ENCODE measurements around the gene ARFRP1.

DNA sequence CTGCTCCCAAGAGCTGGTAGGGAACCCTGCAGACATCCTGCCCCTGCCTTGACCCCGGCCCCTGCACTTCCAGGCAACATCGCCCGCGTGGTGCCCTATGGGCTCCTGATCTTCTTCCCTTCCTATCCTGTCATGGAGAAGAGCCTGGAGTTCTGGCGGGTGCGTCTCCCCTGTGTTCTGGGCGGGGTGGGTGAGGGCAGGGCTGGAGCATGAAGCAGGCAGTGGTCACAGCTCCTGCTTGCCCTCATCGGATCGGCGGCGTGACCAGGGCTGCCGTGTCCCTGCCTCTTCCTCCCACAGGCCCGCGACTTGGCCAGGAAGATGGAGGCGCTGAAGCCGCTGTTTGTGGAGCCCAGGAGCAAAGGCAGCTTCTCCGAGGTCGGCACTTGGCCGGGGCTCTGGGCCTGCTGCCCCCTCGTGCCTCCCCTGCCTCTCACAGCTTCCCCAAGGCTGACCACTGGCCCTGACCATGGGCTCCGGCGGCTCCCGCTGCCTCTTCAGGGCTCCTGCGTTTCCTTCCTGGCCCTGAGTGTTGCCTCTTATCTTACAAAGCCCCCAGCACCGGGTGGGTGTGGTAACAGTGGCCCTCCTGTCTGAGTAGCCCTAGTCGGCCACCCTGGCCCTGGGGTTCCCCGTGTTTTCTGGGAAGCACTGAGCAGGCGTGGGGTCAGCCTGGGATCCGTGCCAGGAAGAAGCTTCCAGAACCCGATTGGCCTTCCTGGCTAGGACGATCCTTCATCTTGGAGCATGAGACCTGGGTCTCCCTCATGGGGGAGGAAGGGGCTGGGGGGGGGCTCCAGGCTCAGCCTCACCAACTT, 19.3 kb downstream of the ARFRP1 start:
- TF ChIP-seq, protein P1, sequence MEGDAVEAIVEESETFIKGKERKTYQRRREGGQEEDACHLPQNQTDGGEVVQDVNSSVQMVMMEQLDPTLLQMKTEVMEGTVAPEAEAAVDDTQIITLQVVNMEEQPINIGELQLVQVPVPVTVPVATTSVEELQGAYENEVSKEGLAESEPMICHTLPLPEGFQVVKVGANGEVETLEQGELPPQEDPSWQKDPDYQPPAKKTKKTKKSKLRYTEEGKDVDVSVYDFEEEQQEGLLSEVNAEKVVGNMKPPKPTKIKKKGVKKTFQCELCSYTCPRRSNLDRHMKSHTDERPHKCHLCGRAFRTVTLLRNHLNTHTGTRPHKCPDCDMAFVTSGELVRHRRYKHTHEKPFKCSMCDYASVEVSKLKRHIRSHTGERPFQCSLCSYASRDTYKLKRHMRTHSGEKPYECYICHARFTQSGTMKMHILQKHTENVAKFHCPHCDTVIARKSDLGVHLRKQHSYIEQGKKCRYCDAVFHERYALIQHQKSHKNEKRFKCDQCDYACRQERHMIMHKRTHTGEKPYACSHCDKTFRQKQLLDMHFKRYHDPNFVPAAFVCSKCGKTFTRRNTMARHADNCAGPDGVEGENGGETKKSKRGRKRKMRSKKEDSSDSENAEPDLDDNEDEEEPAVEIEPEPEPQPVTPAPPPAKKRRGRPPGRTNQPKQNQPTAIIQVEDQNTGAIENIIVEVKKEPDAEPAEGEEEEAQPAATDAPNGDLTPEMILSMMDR (IDR thresholded peaks at IDR 0.05): no peak
- TF ChIP-seq POLR2A (IDR thresholded peaks at IDR 0.05): no peak

Measured in right lobe of liver (tissue), 4 donors.